HepG2 (cell line): ENCODE data around the gene RAPH1. TPM values are rescaled to one million over a fixed set of nuclear protein-coding genes. Genes with fewer than 3 reads are reported as not detected.
"Not testable (repeated sequence)": the region's sequence is repeated elsewhere in the genome, so short reads cannot be mapped to it uniquely, and the experiment has no call there.

Experiments used
- ATAC-seq: fragments of 200-7000 bp; cut with Tn5 transposase; 3 replicates; pipeline ENCODE4 v1.9.1; 2020; ENCODE audit warnings: mild to moderate bottlenecking, moderate library complexity
- BruUV-seq: library from RNA; stranded (reverse); fragments of 400-500 nt; replicated peaks from 2 replicates; lab custom pipeline; 2021; lab: Mats Ljungman, UMichigan
- CTCF ChIA-PET: fragments of 300-600 bp; formaldehyde crosslinking; extraction: SDS; loops from one replicate; lab custom pipeline; 2021; ENCODE audit warnings: low total read pairs, inconsistent platforms, low intra/inter-chr PET ratio; lab: Yijun Ruan, JAX
- POLR2A ChIA-PET: fragments of 350-600 bp; sonication (Branson Sonifier 250); formaldehyde crosslinking; loops from one replicate; lab custom pipeline; 2020; ENCODE audit warnings: antibody characterized with exemption, inconsistent platforms; lab: Yijun Ruan, JAX
- DNase-seq: peaks from one replicate; pipeline ENCODE4 v3.0.0-alpha.2; 2015; ENCODE audit warnings: low spot score
- FAIRE-seq: peaks from 3 replicates; lab custom pipeline; 2011; peaks lifted over from hg19 to GRCh38; lab: Jason Lieb, UNC
- H2AFZ ChIP-seq: one replicate; pipeline ENCODE4 v1.6.1; 2011; ENCODE audit warnings: low read length, inconsistent platforms
- H3K27ac ChIP-seq: fragments of 300-600 bp; 3 replicates; pipeline ENCODE4 v1.8.0; 2011; ENCODE audit warnings: mixed run types, mild to moderate bottlenecking, mixed read lengths, low read length, inconsistent platforms; ENCODE audit not compliant: insufficient read depth; ENCODE audit errors: extremely low read length
- H3K27me3 ChIP-seq, 2 experiments: fragments of 200-600 bp in 1 of 2; 2 replicates in 1 of 2; 3 replicates in 1 of 2; pipeline versions ENCODE4 v1.6.0 to v1.8.0; 2011; ENCODE audit warnings: low read length in 2 of 2, mild to moderate bottlenecking in 2 of 2, moderate library complexity in 2 of 2, inconsistent platforms in 1 of 2; ENCODE audit not compliant: insufficient read depth in 2 of 2, control insufficient read depth in 1 of 2
- H3K36me3 ChIP-seq, 2 experiments: fragments of 200-600 bp in 1 of 2; replicated peaks in 1 of 2; 2 replicates in 1 of 2; 3 replicates in 1 of 2; pipeline versions ENCODE4 v1.5.1 to v1.8.0; 2011; ENCODE audit warnings: low read length in 2 of 2, inconsistent platforms in 1 of 2; ENCODE audit not compliant: insufficient read depth in 2 of 2, control insufficient read depth in 1 of 2
- H3K4me1 ChIP-seq: 2 replicates; pipeline ENCODE4 v1.5.1; 2012; ENCODE audit warnings: low read length, inconsistent platforms; ENCODE audit not compliant: insufficient read depth
- H3K4me2 ChIP-seq: 2 replicates; pipeline ENCODE4 v1.6.0; 2011; ENCODE audit warnings: low read depth, low read length, inconsistent platforms
- H3K4me3 ChIP-seq, 3 experiments: fragments of 200-600 bp in 1 of 3; sonication (generic), shearing (Covaris generic) in 1 of 3; replicated peaks in 1 of 3; 2 replicates each; pipeline ENCODE4 v1.5.1; 2011 to 2016; ENCODE audit warnings: low read length in 3 of 3, inconsistent platforms in 2 of 3, low read depth in 2 of 3, mild to moderate bottlenecking in 2 of 3, control low read depth in 1 of 3, mixed read lengths in 1 of 3; ENCODE audit not compliant: insufficient read depth in 1 of 3
- H3K79me2 ChIP-seq: one replicate; pipeline ENCODE4 v1.6.1; 2011; ENCODE audit warnings: low read length, inconsistent platforms; ENCODE audit not compliant: insufficient read depth
- H3K9ac ChIP-seq: 2 replicates; pipeline ENCODE4 v1.6.0; 2011; ENCODE audit warnings: mild to moderate bottlenecking, low read depth, low read length, inconsistent platforms; ENCODE audit not compliant: insufficient read depth
- H3K9me3 ChIP-seq: 2 replicates; pipeline ENCODE4 v1.5.1; 2012; ENCODE audit warnings: mild to moderate bottlenecking, low read length
- H4K20me1 ChIP-seq: 2 replicates; pipeline ENCODE4 v1.6.0; 2011; ENCODE audit warnings: inconsistent platforms, mild to moderate bottlenecking, low read length, moderate library complexity; ENCODE audit not compliant: insufficient read depth
- ATM ChIP-seq: fragments of 450-650 bp; IDR thresholded peaks from 2 replicates; pipeline ENCODE4 v1.7.1; 2017; ENCODE audit warnings: mild to moderate bottlenecking, borderline replicate concordance
- NR2F6 ChIP-seq, 2 experiments: IDR thresholded peaks; 2 replicates each; pipeline ENCODE4 v1.6.1; 2016; ENCODE audit warnings: antibody characterized with exemption in 1 of 2, mild to moderate bottlenecking in 1 of 2
- RARA ChIP-seq: IDR thresholded peaks from 2 replicates; pipeline ENCODE4 v1.6.1; 2016; ENCODE audit warnings: missing genetic modification reagents, missing compliant biosample characterization
- REL ChIP-seq: sonication (generic); formaldehyde crosslinking; conservative IDR thresholded peaks from 2 replicates; pipeline ENCODE4 v1.8.0; 2022; ENCODE audit warnings: mild to moderate bottlenecking, missing genetic modification reagents, moderate library complexity
- WGBS: methylation state at CpG from one replicate; pipeline ENCODE4 v1.1.6; 2017; ENCODE audit warnings: low lambda C conversion rate; 5-methylcytosine and 5-hydroxymethylcytosine counted together
- in situ Hi-C: cut with HindIII; loops from 2 replicates; pipeline ENCODE4 v1.10.0; 2017; ENCODE audit warnings: low pct_unique_long_range_greater_than_20kb; ENCODE audit not compliant: extremely low pct_ligation_motif_present
- intact Hi-C: fragments of 100-400 bp; cut with micrococcal nuclease; formaldehyde crosslinking; loops from one replicate; pipeline ENCODE4 v1.10.0; 2022; ENCODE audit not compliant: unreplicated experiment
- polyA plus RNA-seq, 8 experiments: library from polyadenylated mRNA; depleted of rRNA in 3 of 8; stranded (reverse) in 7 of 8; unstranded in 1 of 8; fragments of >200 nt; fragmentation: Illumina TruSeq in 4 of 8; extraction: Trizol in 4 of 8; gene quantifications; 2 replicates each; pipeline versions ENCODE4 v1.2.1 to v1.2.3, GENCODE V29; 2011 to 2016; ENCODE audit warnings: low read depth in 4 of 8, missing spikeins in 1 of 8, mixed read lengths in 1 of 8; ENCODE audit not compliant: insufficient read depth in 1 of 8
- total RNA-seq, 5 experiments: library from RNA; depleted of rRNA; stranded (reverse); fragments of >200 nt; fragmentation: Illumina TruSeq; extraction: Trizol; gene quantifications; 2 replicates each; pipeline ENCODE4 v1.2.3, GENCODE V29; 2016; ENCODE audit warnings: low read depth in 1 of 5

Gene RAPH1
- total and polyA plus RNA-seq, 2 of the 13 experiments (the other 11 are each of a cell fraction or from before 2014, with no cell fraction given), result 5.3 to 6.7 TPM

- TF ChIP-seq REL (CRISPR knock-in tag) (no peak), ATM (0 out of 2 replicates have a peak, but pooled peaks have one; percentile 14), NR2F6 (IDR thresholded peaks at IDR 0.05) (no peak), NR2F6 (CRISPR knock-in tag; IDR thresholded peaks at IDR 0.05) (0 out of 2 replicates have a peak, but pooled peaks have one; percentile 26), RARA (CRISPR knock-in tag) (peak; percentile 41)
- in situ Hi-C loops (no loop called here), intact Hi-C loops (no loop called here)
- Histone ChIP-seq H3K27ac (no peak overlapping the region), H2AFZ (no peak overlapping the region), H3K4me1 (peaks cover 18% of the 10 kb centered on the region), H3K27me3 (no peaks in the 10 kb centered on the region), H3K9me3 (no peaks in the 10 kb centered on the region), H3K4me3 (no peak overlapping the region), H3K9ac (no peak overlapping the region), H3K36me3 (no peaks in the 10 kb centered on the region; a peak in 1 of 5 replicates), H4K20me1 (no peaks in the 10 kb centered on the region; the same call in 1 of the 2 replicates), H3K79me2 (peaks cover 58% of the 10 kb centered on the region), H3K4me2 (no peak overlapping the region)
- FAIRE-seq, result no peak
- no peak for ATAC-seq
- 97% methylated on average over 3 of the region's 3 CpGs for WGBS
- no TSS peak for BruUV-seq
- ChIA-PET CTCF (no interaction called here), POLR2A (no interaction called here)
- DNase-seq, result no peak
Measured at GRCh38 chr2:203527719-203528118, 7.4 kb downstream of the RAPH1 start.

DNA sequence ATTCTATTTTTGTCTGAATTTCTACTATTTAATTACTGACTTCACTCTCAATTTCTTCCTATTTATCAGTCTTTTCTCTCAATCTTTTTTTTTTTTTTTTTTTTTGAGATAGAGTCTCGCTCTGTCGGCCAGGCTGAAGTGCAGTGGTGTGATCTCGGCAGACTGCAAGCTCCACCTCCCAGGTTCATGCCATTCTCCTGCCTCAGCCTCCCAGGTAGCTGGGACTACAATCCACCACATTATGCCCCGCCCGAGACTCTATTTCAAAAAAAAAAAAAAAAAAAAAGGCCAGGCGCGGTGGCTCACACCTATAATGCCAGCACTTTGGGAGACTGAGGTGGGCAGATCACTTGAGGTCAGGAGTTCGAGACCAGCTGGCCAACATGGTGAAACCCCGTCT lies 21.8 kb downstream of the RAPH1 start:
- peaks cover 39% of the 10 kb centered on the region for H3K79me2 ChIP-seq
- in situ Hi-C loops, H2AFZ ChIP-seq, H3K9me3 ChIP-seq, H3K36me3 ChIP-seq, H3K4me2 ChIP-seq, ATAC-seq, H4K20me1 ChIP-seq, intact Hi-C loops, CTCF ChIA-PET, H3K9ac ChIP-seq, H3K27ac ChIP-seq, DNase-seq, H3K27me3 ChIP-seq, BruUV-seq, H3K4me3 ChIP-seq, POLR2A ChIA-PET, FAIRE-seq: not testable (repeated sequence)
- 97% methylated on average over 9 of the region's 9 CpGs for WGBS
- H3K4me1 ChIP-seq, result peaks cover 16% of the 10 kb centered on the region
